PC-3 (cell line): ENCODE data around the gene SDC4. TPM values are rescaled to one million over a fixed set of nuclear protein-coding genes. Genes with fewer than 3 reads are reported as not detected.

Experiments used
- ATAC-seq: fragments of 200-7000 bp; cut with Tn5 transposase; 2 replicates; pipeline ENCODE4 v1.9.1; 2020; ENCODE audit warnings: mild to moderate bottlenecking, moderate library complexity
- BruUV-seq: library from RNA; stranded (reverse); fragments of 400-500 nt; replicated peaks from 2 replicates; lab custom pipeline; 2021; lab: Mats Ljungman, UMichigan
- CTCF ChIA-PET: fragments of 300-600 bp; sonication (Branson Sonifier 250); formaldehyde crosslinking; loops from one replicate; lab custom pipeline; 2022; ENCODE audit warnings: antibody characterized with exemption; lab: Charles Lee
- POLR2A ChIA-PET: fragments of 300-600 bp; sonication (Branson Sonifier 250); formaldehyde crosslinking; loops from one replicate; lab custom pipeline; 2022; ENCODE audit warnings: antibody characterized with exemption; ENCODE audit not compliant: unreplicated experiment; lab: Charles Lee
- DNase-seq: peaks from one replicate; pipeline ENCODE4 v3.0.0-alpha.2; 2015
- H2AFZ ChIP-seq: fragments of 300-600 bp; sonication (generic); 2 replicates; pipeline ENCODE4 v1.6.0; 2016; ENCODE audit warnings: antibody characterized with exemption, low read length
- H3F3A ChIP-seq: fragments of 300-600 bp; sonication (generic); one replicate; pipeline ENCODE4 v1.6.0; 2017; ENCODE audit warnings: antibody characterized with exemption, low read length, control low read depth, mild to moderate bottlenecking; ENCODE audit not compliant: unreplicated experiment
- H3K27ac ChIP-seq: fragments of 300-600 bp; sonication (generic); 2 replicates; pipeline ENCODE4 v1.5.1; 2016; ENCODE audit warnings: mild to moderate bottlenecking, low read length
- H3K27me3 ChIP-seq: fragments of 300-600 bp; sonication (generic); 2 replicates; pipeline ENCODE4 v1.6.1; 2016; ENCODE audit warnings: low read length, mixed read lengths
- H3K36me3 ChIP-seq: fragments of 300-600 bp; sonication (generic); 2 replicates; pipeline ENCODE4 v1.6.1; 2016; ENCODE audit warnings: low read depth, mixed run types, low read length, mixed read lengths
- H3K4me1 ChIP-seq: fragments of 300-600 bp; sonication (generic); 2 replicates; pipeline ENCODE4 v1.5.1; 2016; ENCODE audit warnings: low read length; ENCODE audit not compliant: insufficient read depth
- H3K4me2 ChIP-seq: fragments of 300-600 bp; sonication (generic); 2 replicates; pipeline ENCODE4 v1.6.0; 2016; ENCODE audit warnings: low read length
- H3K4me3 ChIP-seq: fragments of 300-600 bp; sonication (generic); 2 replicates; pipeline ENCODE4 v1.5.1; 2016; ENCODE audit warnings: mild to moderate bottlenecking, low read length, mixed read lengths
- H3K79me2 ChIP-seq: fragments of 300-600 bp; sonication (generic); 2 replicates; pipeline ENCODE4 v1.6.1; 2017; ENCODE audit warnings: low read length, mixed read lengths
- H3K9ac ChIP-seq: fragments of 300-600 bp; sonication (generic); 2 replicates; pipeline ENCODE4 v1.6.0; 2016; ENCODE audit warnings: mild to moderate bottlenecking, low read length
- H3K9me2 ChIP-seq: fragments of 300-600 bp; sonication (generic); replicated peaks from 2 replicates; pipeline ENCODE4 v1.6.1; 2016; ENCODE audit warnings: mixed run types, low read length, mixed read lengths
- H3K9me3 ChIP-seq: fragments of 300-600 bp; sonication (generic); 2 replicates; pipeline ENCODE4 v1.6.1; 2016; ENCODE audit warnings: low read length, mixed read lengths
- H4K20me1 ChIP-seq: fragments of 300-600 bp; sonication (generic); 2 replicates; pipeline ENCODE4 v1.6.1; 2016; ENCODE audit warnings: low read length, mixed read lengths
- CTCF ChIP-seq: fragments of 300-600 bp; sonication (generic); conservative IDR thresholded peaks from 2 replicates; pipeline ENCODE4 v1.5.1; 2017; ENCODE audit warnings: antibody characterized with exemption, low read depth, mild to moderate bottlenecking, low read length
- EZH2 ChIP-seq: fragments of 300-600 bp; sonication (generic); IDR thresholded peaks from one replicate; pipeline ENCODE4 v1.6.1; 2017; ENCODE audit warnings: antibody characterized with exemption, mild to moderate bottlenecking, low read length; ENCODE audit not compliant: unreplicated experiment
- EZH2phosphoT487 ChIP-seq: fragments of 300-600 bp; sonication (generic); IDR thresholded peaks from 2 replicates; pipeline ENCODE4 v1.6.1; 2018; ENCODE audit warnings: mild to moderate bottlenecking, antibody characterized with exemption, low read length, borderline replicate concordance
- intact Hi-C: fragments of 100-400 bp; cut with micrococcal nuclease; formaldehyde crosslinking; loops from 2 replicates; pipeline ENCODE4 v1.9.0; 2023
- total RNA-seq: library from RNA; depleted of rRNA; stranded (reverse); fragments of >200 nt; gene quantifications from 2 replicates; pipeline ENCODE4 v1.2.3, GENCODE V29; 2014

The SDC4 gene
- total RNA-seq, 1 experiment from 2014 or later: 134 TPM

GRCh38 chr20:45372241-45372640 is 24.0 kb upstream of the SDC4 start:
- intact Hi-C loops: no loop called here
- Histone ChIP-seq H3K9me3 (no peaks in the 10 kb centered on the region), H3K4me1 (no peaks in the 10 kb centered on the region; the same call in 1 of the 2 replicates), H3K4me3 (no peak overlapping the region), H3F3A (no peaks in the 10 kb centered on the region), H3K27me3 (no peaks in the 10 kb centered on the region), H3K27ac (no peak overlapping the region), H3K9ac (no peak overlapping the region), H3K9me2 (no peaks in the 10 kb centered on the region), H2AFZ (no peak overlapping the region), H4K20me1 (no peaks in the 10 kb centered on the region), H3K36me3 (peaks cover 23% of the 10 kb centered on the region; the same call in 1 of the 2 replicates), H3K4me2 (no peak overlapping the region), H3K79me2 (no peaks in the 10 kb centered on the region)
- no TSS peak for BruUV-seq
- TF ChIP-seq EZH2 (no peak), EZH2phosphoT487 (no peak), CTCF (no peak)
- no peak for ATAC-seq
- no peak for DNase-seq
- CTCF ChIA-PET: interaction anchor here (0.9 to 2.1 kb wide), 3 partner anchors 9 to 65 kb away, joined by 3 to 80 read pairs (median 5); partner anchors contain the start of gene SYS1
- POLR2A ChIA-PET: no interaction called here

DNA sequence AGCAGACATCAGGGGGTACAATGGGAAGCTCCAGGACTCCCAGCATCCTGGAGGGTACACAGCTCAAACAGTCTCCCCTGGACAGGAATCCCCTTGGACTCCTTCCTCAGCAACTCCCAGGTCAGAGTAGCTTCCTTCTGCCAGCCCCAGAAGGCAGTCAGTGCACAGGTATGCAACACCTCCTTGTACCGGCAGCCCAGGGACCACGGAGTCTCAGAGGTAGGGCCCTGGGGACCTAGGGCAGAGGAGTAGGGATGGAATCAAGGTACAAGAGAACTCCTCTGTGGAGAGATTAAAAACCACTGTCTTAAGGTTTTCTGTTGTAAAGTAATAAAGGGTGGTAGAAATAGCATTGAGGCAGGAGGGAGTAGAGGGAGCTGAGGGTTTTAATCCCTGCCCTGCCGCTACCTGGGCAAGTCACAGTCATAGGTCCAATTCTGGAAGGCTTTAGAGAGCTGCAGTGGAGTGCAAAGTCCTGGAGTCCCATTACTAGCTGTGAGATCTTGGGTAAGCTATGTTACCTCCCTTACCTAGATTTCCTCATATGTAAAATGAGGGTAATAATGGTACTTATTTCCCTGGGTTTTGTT is 22.4 kb upstream of the SDC4 start:
- H3K9ac ChIP-seq: no peak overlapping the region
- POLR2A ChIA-PET: no interaction called here

More for the DNA sequence above, 22.4 kb upstream of the SDC4 start:
- Histone ChIP-seq H3K4me2 (no peak overlapping the region), H4K20me1 (no peaks in the 10 kb centered on the region), H3K9me2 (no peaks in the 10 kb centered on the region), H3F3A (no peaks in the 10 kb centered on the region), H3K9me3 (no peaks in the 10 kb centered on the region), H3K79me2 (peaks cover 3% of the 10 kb centered on the region), H3K27ac (no peak overlapping the region), H3K36me3 (peaks cover 34% of the 10 kb centered on the region; the same call in 1 of the 2 replicates), H3K27me3 (no peaks in the 10 kb centered on the region), H2AFZ (no peak overlapping the region), H3K4me3 (no peak overlapping the region), H3K4me1 (no peaks in the 10 kb centered on the region; the same call in 1 of the 2 replicates)
- CTCF ChIA-PET: interaction anchor here (1.3 kb wide), 1 partner anchor 66 kb away, joined by 4 read pairs; no protein-coding TSS in a partner anchor
- no TSS peak for BruUV-seq
- no peak for ATAC-seq
- intact Hi-C loops: no loop called here
- no peak for DNase-seq
- TF ChIP-seq CTCF (no peak), EZH2phosphoT487 (no peak), EZH2 (no peak)
